Neuron (in vitro differentiated cells): Measurements from ENCODE around the gene CEP131.
"Not testable (repeated sequence)": the region's sequence is repeated elsewhere in the genome, so short reads cannot be mapped to it uniquely, and the experiment has no call there.

Experiments used
- H2AFZ ChIP-seq: one replicate; pipeline ENCODE4 v1.6.1; 2013; ENCODE audit warnings: low read depth, mild to moderate bottlenecking, inconsistent platforms, low read length, moderate library complexity
- H3K27me3 ChIP-seq: one replicate; pipeline ENCODE4 v1.6.1; 2013; ENCODE audit warnings: low read length; ENCODE audit not compliant: insufficient read depth
- H3K36me3 ChIP-seq: one replicate; pipeline ENCODE4 v1.6.1; 2013; ENCODE audit warnings: low read length; ENCODE audit not compliant: insufficient read depth
- H3K4me1 ChIP-seq: one replicate; pipeline ENCODE4 v1.6.1; 2013; ENCODE audit warnings: low read length; ENCODE audit not compliant: insufficient read depth
- H3K4me3 ChIP-seq: 2 replicates; pipeline ENCODE4 v1.5.1; 2013; ENCODE audit warnings: mild to moderate bottlenecking, low read length, moderate library complexity
- H3K9me3 ChIP-seq: one replicate; pipeline ENCODE4 v1.6.1; 2013; ENCODE audit warnings: low read length

The CEP131 gene

GRCh38 chr17:81232616-81233241 lies 10.0 kb upstream of the CEP131 start:
- Histone ChIP-seq H3K4me3 (no peak overlapping the region), H3K4me1 (peaks cover 4% of the 10 kb centered on the region), H3K9me3 (no peaks in the 10 kb centered on the region), H3K27me3 (no peaks in the 10 kb centered on the region), H2AFZ (no peak overlapping the region), H3K36me3 (peaks cover 31% of the 10 kb centered on the region)

- no peaks in the 10 kb centered on the region for H3K4me1 ChIP-seq
- no peaks in the 10 kb centered on the region for H3K27me3 ChIP-seq
- H3K4me3 ChIP-seq = no peak overlapping the region
- peaks cover 31% of the 10 kb centered on the region for H3K36me3 ChIP-seq
- no peak overlapping the region for H2AFZ ChIP-seq
- no peaks in the 10 kb centered on the region for H3K9me3 ChIP-seq
Observed at GRCh38 chr17:81231766-81232581, 9.2 kb upstream of the CEP131 start.

GRCh38 chr17:81231121-81231645 lies 8.4 kb upstream of the CEP131 start:
- Histone ChIP-seq H2AFZ (no peak overlapping the region), H3K9me3 (no peaks in the 10 kb centered on the region), H3K27me3 (no peaks in the 10 kb centered on the region), H3K4me1 (no peaks in the 10 kb centered on the region), H3K4me3 (no peak overlapping the region), H3K36me3 (peaks cover 31% of the 10 kb centered on the region)

GRCh38 chr17:81230043-81230820 lies 7.5 kb upstream of the CEP131 start:
- Histone ChIP-seq H3K4me3 (no peak overlapping the region), H2AFZ (no peak overlapping the region), H3K27me3 (no peaks in the 10 kb centered on the region), H3K4me1 (no peaks in the 10 kb centered on the region), H3K9me3 (no peaks in the 10 kb centered on the region), H3K36me3 (peaks cover 31% of the 10 kb centered on the region)

GRCh38 chr17:81229666-81229920 lies 6.8 kb upstream of the CEP131 start:
- no peaks in the 10 kb centered on the region for H3K27me3 ChIP-seq
- no peaks in the 10 kb centered on the region for H3K9me3 ChIP-seq
- no peak overlapping the region for H3K4me3 ChIP-seq
- H2AFZ ChIP-seq = no peak overlapping the region
- peaks cover 31% of the 10 kb centered on the region for H3K36me3 ChIP-seq
- no peaks in the 10 kb centered on the region for H3K4me1 ChIP-seq

- Histone ChIP-seq H3K4me1 (no peaks in the 10 kb centered on the region), H3K27me3 (no peaks in the 10 kb centered on the region), H2AFZ (no peak overlapping the region), H3K4me3 (no peak overlapping the region), H3K9me3 (no peaks in the 10 kb centered on the region), H3K36me3 (peaks cover 31% of the 10 kb centered on the region)
Observed at GRCh38 chr17:81228834-81229665, 6.3 kb upstream of the CEP131 start.

GRCh38 chr17:81228420-81228819 lies 5.7 kb upstream of the CEP131 start:
- Histone ChIP-seq H2AFZ (no peak overlapping the region), H3K4me3 (no peak overlapping the region), H3K4me1 (peaks cover 2% of the 10 kb centered on the region), H3K36me3 (peaks cover 31% of the 10 kb centered on the region), H3K27me3 (no peaks in the 10 kb centered on the region), H3K9me3 (no peaks in the 10 kb centered on the region)

GRCh38 chr17:81227630-81228029 lies 4.9 kb upstream of the CEP131 start:
- not testable (repeated sequence) for H3K4me1 ChIP-seq, H3K4me3 ChIP-seq, H3K27me3 ChIP-seq, H3K9me3 ChIP-seq, H2AFZ ChIP-seq
- H3K36me3 ChIP-seq = peaks cover 25% of the 10 kb centered on the region

- H3K4me3 ChIP-seq = no peak overlapping the region
Observed at GRCh38 chr17:81223762-81224130, 981 bp upstream of the CEP131 start.

GRCh38 chr17:81222620-81222905 lies 202 bp downstream of the CEP131 start:
- no peaks in the 10 kb centered on the region for H3K9me3 ChIP-seq
- peaks cover 22% of the 10 kb centered on the region for H3K36me3 ChIP-seq
- H3K4me1 ChIP-seq = peaks cover 15% of the 10 kb centered on the region
- peak overlapping the region; percentile 70 for H2AFZ ChIP-seq
- peak overlapping the region; percentile 78 for H3K4me3 ChIP-seq
- H3K27me3 ChIP-seq = no peaks in the 10 kb centered on the region

More at GRCh38 chr17:81223762-81224130, 981 bp upstream of the CEP131 start:
- Histone ChIP-seq H2AFZ (peak overlapping the region; percentile 58), H3K9me3 (no peaks in the 10 kb centered on the region), H3K27me3 (no peaks in the 10 kb centered on the region), H3K36me3 (peaks cover 15% of the 10 kb centered on the region), H3K4me1 (peaks cover 15% of the 10 kb centered on the region)

GRCh38 chr17:81221842-81222619 lies 734 bp downstream of the CEP131 start:
- H3K36me3 ChIP-seq = peaks cover 28% of the 10 kb centered on the region
- peak overlapping the region; percentile 78 for H3K4me3 ChIP-seq
- no peaks in the 10 kb centered on the region for H3K9me3 ChIP-seq
- peaks cover 15% of the 10 kb centered on the region for H3K4me1 ChIP-seq
- no peaks in the 10 kb centered on the region for H3K27me3 ChIP-seq
- H2AFZ ChIP-seq = peak overlapping the region; percentile 70

- H2AFZ ChIP-seq = no peak overlapping the region
- peak overlapping the region; percentile 78 for H3K4me3 ChIP-seq
- peaks cover 15% of the 10 kb centered on the region for H3K4me1 ChIP-seq
- no peaks in the 10 kb centered on the region for H3K27me3 ChIP-seq
- H3K36me3 ChIP-seq = peaks cover 32% of the 10 kb centered on the region
- H3K9me3 ChIP-seq = no peaks in the 10 kb centered on the region
Observed at GRCh38 chr17:81221371-81221841, 1.4 kb downstream of the CEP131 start.
